COLO668 (cell line): Measurements from ENCODE around the gene CEBPB.
"Not testable (repeated sequence)": the region's sequence is repeated elsewhere in the genome, so short reads cannot be mapped to it uniquely, and the experiment has no call there.

ENCODE experiments used
- DNase-seq: peaks from one replicate; lab custom pipeline; 2025; ENCODE audit not compliant: unreplicated experiment; lab: John Stamatoyannopoulos, UW

The CEBPB gene

DNA sequence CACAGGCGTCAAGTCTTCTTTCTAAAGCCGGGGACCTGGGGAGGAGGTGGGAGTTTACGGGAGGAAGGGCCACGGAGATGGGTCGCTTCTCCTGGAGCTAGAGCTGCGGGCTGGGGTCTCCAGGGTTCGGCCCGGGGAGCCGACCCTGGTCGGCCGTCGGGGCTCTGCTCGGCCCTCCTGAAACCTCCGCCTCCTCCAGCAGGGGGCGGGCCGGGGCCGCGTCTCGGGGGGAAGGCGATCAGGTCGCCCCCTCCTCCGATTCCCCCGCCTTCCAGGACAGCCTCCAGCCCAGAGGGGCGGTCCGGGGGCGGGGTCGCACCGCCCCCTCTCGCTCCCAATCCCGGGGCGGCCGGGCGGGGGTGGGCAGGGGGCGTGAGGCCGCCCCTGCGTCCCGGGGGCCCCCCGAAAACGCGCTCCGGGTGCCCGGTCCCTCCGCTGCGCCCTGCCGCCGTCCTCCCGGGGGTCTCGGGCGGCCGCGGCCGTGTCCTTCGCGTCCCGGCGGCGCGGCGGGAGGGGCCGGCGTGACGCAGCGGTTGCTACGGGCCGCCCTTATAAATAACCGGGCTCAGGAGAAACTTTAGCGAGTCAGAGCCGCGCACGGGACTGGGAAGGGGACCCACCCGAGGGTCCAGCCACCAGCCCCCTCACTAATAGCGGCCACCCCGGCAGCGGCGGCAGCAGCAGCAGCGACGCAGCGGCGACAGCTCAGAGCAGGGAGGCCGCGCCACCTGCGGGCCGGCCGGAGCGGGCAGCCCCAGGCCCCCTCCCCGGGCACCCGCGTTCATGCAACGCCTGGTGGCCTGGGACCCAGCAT lies at the start of gene CEBPB:
CEBPB (plus strand) TSS at position 580 of the 814 bp plus-strand sequence; CDS start at position 784, 204 bp downstream.
- peak; percentile 84 for DNase-seq

DNA sequence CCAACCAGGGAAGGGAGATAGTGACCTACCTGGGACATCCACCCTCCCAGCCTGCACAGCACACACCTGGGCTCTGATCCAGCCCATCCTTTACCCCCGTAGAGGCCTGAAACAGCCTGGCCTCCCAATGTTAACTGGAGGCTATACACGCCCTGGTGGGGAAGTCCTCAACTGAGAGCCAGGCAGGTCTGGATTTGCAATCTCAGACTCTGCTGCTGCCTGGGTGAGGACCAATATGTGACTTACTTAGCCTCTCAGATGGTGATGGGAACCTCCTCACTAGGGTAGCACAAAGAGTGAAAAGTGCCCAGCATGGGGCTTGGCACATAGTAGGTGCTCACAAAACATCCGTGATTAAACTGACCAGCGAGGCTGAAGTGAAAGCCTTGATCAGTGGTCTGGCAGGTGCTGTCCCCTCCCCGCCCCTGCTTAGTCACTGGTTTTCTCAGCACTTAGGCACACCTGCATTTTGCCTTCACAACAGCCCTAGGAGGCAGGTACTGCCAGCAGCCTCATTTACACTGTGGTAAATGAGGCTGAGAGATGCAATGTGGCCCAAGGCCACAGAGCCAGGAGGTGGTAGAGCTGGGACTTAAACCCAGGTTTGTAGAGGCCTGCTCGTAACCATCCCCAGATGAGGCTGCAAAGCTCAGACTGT lies 49.5 kb upstream of the CEBPB start:
- peak; percentile 33 for DNase-seq

DNA sequence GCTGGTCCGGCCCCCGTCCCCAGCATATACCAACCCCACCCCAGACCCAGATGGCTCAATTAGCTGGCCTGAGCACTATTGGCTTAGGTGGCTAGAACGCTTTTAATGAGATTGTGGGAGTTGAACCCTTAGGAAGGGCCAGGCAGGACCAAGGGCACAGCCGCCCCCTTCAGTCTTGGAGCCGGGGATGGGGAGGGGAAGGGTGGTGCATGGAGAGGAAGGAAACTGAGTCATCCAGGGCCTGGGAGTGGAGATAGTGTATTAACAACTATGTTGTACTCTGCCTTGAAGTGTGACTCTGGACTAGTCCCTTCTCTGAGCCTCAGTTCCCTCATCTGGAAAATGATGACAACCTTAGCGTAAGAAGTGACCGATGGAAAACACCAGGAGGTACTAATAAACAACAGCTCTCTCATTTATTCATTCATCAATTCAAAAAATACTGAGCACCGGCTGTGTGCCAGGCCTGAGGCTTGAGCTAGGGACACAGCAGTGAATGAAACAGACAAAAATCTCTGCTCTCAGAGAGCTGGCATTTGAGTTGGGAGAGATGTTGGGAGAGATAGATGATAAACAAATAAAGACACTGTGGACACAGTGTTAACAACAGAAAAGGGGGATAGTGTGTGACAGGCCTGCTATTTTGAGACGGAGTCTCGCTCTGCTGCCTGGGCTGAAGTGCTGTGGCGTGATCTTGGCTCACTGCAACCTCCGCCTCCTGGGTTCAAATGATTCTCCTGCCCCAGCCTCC lies 48.6 kb upstream of the CEBPB start:
- no peak for DNase-seq

DNA sequence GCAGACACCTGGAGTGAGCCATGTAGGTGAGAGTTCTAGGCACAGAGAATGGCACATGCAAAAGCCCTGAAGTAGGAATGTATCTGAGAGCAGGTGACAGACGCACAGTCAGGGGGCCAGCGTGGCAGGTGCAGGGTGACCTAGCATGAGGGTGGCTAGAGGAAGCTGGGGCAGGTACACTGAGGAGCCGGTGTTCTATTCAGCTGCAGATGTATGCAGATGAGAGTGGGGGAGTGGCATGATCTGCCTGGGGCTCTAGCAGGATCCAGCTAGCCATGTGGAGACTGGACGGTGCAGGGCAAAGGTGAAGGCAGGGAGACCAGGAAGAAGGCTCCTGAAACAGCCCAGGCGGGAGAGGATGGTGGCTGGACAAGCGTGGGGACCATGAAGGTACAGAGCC lies 47.8 kb upstream of the CEBPB start:
- DNase-seq, result peak; percentile 89

DNA sequence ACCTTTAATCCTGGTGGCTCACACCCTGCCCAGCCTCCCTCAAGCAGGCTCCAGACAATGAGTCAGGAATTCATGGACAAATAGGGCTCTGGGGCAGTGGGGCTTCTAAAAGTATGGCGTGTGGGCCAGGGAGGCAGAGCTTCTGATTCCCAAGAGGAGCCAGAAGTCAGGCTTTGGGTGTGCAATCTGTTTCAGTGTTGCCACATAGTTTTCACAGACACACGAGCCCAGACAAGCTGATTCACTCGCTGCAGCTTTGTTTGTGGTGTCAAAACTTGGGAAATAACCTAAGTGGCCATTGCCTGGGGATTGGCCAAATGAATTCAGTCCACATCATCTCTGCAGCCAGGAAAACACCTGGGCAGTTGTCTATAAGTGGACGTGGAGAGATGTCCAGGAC lies 46.3 kb upstream of the CEBPB start:
- DNase-seq, result no peak

DNA sequence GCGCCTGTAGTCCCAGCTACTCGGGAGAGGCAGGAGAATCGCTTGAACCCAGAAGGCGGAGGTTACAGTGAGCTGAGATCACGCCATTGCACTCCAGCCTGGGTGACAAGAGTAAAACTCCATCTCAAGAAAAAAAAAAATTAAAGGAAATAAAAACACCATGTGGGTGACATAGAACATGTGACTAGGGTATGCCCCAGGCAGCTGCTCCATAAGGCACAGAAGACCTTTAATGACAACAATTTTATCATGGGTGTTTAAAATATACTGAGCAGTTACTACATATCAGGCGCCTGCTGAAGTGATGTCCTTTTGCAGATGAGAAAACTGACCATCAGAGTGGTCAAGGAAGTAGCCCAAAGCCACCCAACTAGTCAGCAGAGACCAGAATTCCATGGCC lies 45.1 kb upstream of the CEBPB start:
- DNase-seq, result no peak

DNA sequence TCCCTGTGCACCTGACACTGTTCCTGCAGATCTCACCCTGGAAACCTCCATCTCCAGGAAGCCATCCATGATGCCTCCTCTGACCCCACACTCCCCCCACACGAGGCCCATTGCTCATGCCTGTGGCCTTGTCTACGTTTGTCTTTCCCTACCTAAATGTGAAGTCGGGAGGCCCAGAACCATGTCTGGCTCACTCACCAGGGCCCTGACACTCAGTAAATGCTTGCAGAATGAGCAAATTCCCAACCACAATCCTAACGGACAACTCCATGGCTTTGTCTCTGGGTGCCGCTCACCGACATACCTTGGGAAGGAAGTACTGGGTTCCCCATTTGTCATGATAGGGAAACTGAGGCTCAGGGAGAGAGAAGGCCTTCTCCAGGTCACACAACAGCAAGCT lies 44.4 kb upstream of the CEBPB start:
- no peak for DNase-seq

DNA sequence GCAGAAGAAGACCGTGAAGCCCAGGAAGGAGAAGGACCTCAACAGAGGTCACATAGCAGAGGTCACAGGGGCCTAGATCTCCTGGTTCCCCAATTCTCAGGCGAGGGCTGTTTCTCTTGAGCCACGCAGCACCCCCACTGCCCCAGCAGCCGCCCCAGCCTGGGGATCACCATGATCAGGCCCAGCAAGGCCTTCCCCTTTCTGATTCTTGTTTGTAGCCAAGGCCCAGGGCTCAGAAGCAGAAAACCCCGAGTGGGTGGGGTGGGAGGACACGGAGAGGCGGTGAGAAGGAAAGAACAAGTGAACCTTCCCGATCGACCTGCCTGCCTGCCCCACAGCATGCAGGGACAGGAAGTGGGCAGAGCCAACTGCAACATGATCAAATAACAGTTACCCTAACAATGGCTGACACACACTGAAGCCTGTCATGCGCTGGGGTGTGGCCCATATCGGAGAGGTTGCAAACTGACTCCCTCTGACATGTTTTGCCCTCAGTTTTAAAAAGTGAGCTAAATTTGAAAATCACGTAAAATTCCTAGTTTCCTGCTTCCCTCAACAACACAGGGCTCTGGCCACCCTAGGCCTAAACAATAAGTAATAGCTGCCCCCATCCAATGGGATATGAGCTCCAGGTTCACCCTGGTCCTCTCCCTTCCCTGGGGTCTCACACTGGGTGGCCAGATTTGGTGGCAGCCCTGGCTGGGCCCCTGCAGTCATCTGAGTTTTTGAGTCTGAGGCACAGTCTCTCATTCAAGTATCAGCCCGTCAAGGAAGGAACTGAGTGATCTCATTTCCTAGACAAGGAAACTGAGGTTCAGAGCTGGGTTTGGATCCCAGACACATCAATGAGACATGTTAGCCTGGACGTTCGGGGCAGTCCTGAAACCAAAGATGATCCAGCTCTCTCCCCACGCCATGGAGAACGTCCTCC lies 43.6 kb upstream of the CEBPB start:
- peak; percentile 71 for DNase-seq

DNA sequence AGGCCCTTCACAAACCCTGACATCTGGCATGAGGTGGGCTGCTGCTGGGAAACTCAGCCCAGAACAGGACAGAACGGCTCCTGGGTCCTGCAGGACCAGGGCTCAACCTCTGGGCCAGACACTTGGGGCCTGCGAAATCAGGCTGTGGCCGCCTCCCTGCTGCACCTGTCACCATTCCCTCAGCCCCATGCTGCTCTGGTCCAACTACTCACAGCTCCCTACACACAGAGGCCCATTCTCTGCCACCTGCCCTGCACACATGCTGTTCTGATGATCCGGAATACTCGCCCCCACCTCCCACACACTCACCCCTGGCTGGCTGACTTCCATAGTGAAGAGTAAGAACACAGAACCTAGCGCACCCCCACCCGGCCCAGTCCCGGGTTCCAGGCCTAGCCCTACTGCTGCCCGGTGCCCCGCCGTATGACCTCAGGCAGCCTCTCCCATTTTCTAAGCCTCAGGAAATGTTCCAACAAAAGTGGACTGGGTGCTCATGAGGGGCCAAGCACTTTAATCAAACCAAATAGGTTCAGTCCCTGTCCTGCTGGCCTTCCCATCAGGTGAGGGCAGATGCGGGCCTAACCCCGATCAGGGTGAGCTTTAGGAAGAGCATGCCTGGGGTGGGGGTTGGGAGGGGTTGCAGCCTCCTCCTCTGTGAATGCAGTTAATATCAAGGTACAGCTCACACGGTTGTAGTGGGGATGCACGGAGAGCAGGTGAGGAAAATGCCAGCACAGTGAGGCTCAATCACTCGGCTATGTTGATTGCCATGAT lies 41.0 kb upstream of the CEBPB start:
- DNase-seq, result peak; percentile 58

DNA sequence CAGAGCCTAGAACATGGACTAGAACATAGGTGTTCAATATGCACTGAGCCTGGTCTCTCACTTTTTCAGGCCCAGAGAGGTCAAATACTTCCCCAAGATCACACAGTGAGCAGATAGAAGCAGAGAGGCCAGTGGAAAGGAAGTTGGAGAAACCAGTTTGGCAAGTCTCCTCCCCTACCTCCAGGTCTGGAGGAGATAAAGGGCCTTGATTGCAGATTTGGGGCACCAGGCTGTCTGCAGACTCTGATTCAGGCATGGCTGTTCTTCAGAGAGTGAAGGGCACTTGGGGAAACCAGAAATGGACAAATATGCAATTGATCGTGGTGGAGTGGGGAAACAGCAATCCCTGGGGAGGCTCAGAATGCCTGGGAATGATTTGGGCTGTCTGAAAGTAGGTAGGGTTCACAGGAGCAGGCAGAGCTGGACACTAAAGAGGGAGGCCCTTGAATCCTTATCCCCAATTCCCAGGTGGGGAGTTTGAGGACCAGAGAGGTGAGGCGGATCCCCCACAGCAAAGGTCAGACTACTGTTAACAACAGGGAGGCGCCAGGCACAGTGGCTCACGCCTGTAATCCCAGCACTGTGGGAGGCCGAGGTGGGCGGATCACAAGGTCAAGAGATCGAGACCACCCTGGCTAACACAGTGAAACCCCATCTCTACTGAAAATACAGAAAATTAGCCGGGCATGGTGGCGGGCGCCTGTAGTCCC lies 39.4 kb upstream of the CEBPB start:
- DNase-seq, result peak; percentile 20

DNA sequence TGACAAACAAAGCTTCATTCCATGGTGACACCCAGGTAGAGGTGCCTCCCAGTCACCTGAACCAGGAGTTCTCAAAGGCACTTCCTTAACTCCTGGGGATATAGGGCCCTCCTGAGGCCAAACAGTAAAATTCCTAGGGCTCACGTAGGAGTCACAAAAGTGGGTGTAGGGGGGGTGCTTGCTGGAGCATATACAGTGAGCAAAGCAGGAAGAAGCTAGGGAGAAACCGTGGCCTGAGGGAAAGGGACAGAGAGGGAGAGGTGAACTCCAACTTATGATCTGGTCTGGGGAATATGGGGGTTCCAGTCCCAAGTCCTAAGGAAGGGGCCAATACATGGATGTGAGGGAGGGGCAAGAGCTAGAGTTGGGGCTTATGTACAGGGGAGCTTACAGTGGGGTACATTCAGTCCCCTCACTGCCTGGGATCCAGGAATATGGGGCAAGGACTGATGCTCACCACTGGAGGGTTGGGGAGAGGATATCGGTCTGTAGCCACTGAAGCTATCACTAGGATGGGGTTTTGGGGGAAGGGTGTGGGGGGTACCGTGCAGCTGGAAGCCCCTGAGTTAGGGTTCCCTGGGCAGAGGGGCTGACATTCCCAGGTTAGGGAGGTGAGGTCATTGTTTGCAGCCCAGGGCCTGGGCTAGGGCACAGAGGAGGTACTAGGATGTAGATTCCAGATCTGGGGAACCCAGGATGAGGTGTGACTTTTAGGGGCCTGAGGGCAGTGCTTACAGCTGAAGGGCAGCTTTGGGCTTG lies 38.1 kb upstream of the CEBPB start:
- peak; percentile 41 for DNase-seq

DNA sequence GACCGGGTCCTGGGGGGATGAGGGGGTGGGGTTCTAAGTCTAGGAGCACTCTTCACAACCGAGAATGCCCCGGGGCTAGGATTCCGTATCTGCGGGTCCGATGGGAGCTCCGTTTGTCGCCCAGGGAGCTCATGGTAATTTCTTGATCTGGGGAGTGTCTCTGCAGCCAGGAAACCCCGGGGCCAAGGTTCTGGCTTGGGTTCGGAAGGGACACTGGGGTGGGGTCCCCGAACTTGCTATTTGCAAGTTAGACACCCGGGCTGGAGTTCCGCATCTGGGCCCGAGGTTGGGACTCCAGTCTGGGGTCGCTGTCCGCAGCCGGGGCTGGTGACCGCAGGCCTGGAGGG lies 37.5 kb upstream of the CEBPB start:
- peak; percentile 48 for DNase-seq

DNA sequence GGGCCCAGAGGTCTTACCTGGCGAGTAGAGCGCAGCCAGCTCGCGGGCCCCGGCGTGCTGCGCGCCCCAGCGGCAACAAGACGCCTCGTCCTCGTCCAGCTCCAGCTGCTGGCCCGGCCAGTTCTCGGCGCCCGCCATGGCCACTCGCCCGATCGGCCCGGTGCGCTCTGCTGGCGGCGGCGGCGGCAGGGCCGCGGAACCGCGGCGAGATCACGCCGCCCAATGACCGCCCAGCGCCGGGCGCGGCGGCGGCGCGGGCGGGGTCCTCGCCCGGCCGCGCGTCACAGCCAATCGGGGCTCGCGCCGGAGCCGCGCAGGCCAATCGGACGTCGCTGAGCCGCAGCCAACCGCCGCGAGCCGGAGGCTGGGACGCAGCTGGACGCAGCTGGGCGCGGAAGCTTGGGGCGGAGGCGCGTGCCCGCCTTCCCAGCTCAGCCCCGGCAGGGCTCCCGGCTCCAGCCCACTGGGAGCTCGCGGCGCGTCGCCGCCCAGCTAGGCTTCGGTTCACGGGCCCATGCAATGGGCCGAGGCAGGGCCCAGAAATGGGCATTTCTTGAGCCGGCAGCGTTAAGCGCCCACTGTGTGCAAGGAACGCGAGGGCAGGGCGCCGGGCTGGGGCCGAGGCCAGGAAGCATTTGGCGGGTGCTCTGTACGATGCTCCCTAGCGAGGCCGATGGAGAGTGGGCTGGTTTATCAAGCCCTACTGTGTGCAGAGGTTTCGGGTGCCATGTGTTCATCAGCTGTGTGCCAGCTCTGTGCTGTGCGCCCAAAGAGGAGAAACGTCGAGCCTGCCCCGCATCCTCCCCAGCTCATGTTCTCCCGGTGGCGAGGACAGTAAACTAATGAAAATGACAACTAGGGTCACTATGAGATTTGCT lies 36.9 kb upstream of the CEBPB start, which contains the start of gene PEDS1:
PEDS1 (minus strand) TSS at position 224 of the 878 bp plus-strand sequence; CDS start at position 138, 86 bp downstream.
- peak; percentile 98 for DNase-seq

DNA sequence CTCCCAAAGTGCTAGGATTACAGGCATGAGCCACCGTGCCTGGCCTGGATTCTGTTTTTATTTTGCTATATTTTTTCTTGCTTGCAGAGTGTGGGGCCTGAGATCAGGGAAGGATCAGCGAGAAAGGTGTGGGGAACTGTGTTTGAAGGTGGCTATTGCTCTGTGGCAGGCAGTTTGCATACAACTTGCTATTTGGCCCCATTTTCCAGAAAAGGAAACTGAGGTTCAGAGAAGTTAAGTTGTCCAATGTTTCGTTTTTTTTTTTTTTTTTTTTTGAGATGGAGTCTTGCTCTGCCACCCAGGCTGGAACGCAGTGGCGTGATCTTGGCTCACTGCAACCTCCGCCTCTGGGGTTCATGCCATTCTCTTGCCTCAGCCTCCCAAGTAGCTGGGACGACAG lies 29.1 kb upstream of the CEBPB start:
- DNase-seq, result not testable (repeated sequence)

DNA sequence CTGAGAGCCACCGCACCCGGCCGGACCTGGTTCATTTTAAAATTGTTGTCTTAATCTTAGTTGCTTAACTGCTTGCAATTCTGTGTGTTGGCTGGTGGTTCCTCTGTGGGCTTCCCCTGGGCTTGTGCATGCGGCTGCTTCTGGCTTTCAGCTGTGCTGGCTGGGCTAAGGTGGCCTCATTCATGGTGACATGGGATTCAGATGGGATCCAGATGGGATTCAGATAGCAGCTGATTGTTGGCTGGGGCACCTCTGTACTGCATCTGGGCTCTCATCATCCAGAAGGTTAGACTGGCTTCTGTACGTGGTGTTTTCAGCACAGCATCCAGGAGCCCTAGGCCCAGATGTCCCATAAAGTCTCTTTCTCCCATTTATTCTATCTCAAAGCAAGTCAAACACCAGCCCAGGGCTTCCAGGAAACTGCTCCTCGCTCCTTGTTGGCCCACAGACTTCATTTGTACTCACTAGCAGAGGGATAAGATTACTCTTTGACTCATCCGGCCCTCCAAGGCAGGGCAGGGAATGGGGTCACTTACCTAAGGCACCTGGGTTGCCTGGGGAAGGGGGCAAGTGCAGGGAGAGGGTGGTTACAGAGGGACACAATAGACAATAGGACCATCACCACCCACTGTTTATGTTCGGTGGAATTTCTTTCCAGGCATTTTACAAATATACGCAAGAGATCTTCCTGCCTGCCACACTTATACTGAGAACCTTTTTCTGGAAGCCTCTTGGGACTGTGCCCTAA lies 26.9 kb upstream of the CEBPB start:
- DNase-seq, result no peak

DNA sequence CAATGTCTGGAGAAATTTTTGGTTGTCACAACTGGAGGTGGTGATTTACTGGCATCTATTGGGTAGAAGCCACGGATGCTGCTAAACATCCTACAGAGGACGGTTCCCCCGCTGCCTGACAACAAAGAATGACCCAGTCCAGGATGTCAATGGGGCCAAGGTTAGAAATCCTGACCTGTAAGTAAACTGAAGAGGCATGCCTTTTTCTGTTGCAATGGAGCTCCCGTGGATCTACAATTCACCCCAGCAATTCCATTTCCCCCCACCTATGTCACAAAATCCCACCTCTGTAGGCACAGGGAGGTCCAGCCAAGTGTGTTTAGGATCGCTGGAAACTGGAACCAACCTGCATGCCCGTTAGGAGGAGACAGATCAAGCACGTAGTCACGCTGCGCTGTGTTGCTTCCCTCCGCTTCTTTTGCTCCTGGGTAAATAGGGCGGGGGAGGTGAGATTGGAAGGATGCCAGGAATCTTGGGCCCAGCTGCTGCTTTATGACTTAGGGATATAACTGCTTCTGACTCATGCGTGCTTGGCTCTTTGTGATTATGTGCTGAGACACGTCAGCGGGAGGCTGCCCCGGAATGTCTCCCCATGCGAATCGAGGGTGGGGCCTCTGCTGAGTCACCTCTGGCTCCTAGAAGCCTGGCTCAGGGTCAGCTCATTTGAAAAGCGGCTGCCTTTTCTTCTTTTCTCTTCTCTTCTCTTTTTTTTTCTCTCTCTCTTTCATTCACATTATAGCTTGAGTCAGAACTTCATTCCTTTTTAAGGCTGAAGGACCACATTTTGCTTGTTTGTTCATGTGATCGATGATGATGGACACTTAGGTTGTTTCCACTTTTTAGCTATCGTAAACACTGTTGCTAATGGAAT lies 24.7 kb upstream of the CEBPB start:
- DNase-seq, result peak; percentile 98
